Neural cell (in vitro differentiated cells): ENCODE results near the gene PTTG1IP2. TPM values are rescaled to one million over a fixed set of nuclear protein-coding genes. Genes with fewer than 3 reads are reported as not detected.

ENCODE experiments used
- H2AFZ ChIP-seq: fragments of 200-600, 300-800 bp; sonication (generic), shearing (Covaris generic); 2 replicates; pipeline ENCODE4 v1.6.0; 2014; ENCODE audit warnings: low read depth, mild to moderate bottlenecking, antibody characterized with exemption, low read length, moderate library complexity
- H3F3A ChIP-seq: fragments of 200-600 bp; shearing (Covaris generic); 2 replicates; pipeline ENCODE4 v1.6.1; 2016; ENCODE audit warnings: mild to moderate bottlenecking, moderate library complexity, mixed read lengths, antibody characterized with exemption, low read length; ENCODE audit not compliant: insufficient read depth, poor library complexity, severe bottlenecking
- H3K27ac ChIP-seq: fragments of 200-600, 300-800 bp; sonication (generic), shearing (Covaris generic); 2 replicates; pipeline ENCODE4 v1.5.1; 2014; ENCODE audit warnings: mild to moderate bottlenecking, low read length, moderate library complexity
- H3K27me3 ChIP-seq: fragments of 300-800, 200-600 bp; sonication (generic), shearing (Covaris generic); 2 replicates; pipeline ENCODE4 v1.6.0; 2014; ENCODE audit warnings: mild to moderate bottlenecking, low read depth, low read length, moderate library complexity; ENCODE audit not compliant: insufficient read depth
- H3K36me3 ChIP-seq: fragments of 300-800, 200-600 bp; sonication (generic), shearing (Covaris generic); 2 replicates; pipeline ENCODE4 v1.5.1; 2014; ENCODE audit warnings: mild to moderate bottlenecking, antibody characterized with exemption, low read length, moderate library complexity; ENCODE audit not compliant: insufficient read depth
- H3K4me2 ChIP-seq: fragments of 300-800, 200-600 bp; sonication (generic), shearing (Covaris generic); 2 replicates; pipeline ENCODE4 v1.6.0; 2014; ENCODE audit warnings: mild to moderate bottlenecking, low read length
- H3K4me3 ChIP-seq: fragments of 300-800, 200-600 bp; sonication (generic), shearing (Covaris generic); 2 replicates; pipeline ENCODE4 v1.5.1; 2014; ENCODE audit warnings: mild to moderate bottlenecking, low read length, moderate library complexity
- H3K79me2 ChIP-seq: fragments of 200-600 bp; shearing (Covaris generic); replicated peaks from 2 replicates; pipeline ENCODE4 v1.6.0; 2014; ENCODE audit warnings: mild to moderate bottlenecking, low read length, moderate library complexity; ENCODE audit not compliant: insufficient read depth
- H3K9ac ChIP-seq: fragments of 300-800, 200-600 bp; sonication (generic), shearing (Covaris generic); 2 replicates; pipeline ENCODE4 v1.6.1; 2016; ENCODE audit warnings: mild to moderate bottlenecking, low read length, mixed read lengths
- H3K9me2 ChIP-seq: fragments of 200-600 bp; shearing (Covaris generic); 2 replicates; pipeline ENCODE4 v1.6.1; 2016; ENCODE audit warnings: mild to moderate bottlenecking, low read length, mixed read lengths; ENCODE audit not compliant: insufficient read depth
- H3K9me3 ChIP-seq: fragments of 200-600, 300-800 bp; sonication (generic), shearing (Covaris generic); 2 replicates; pipeline ENCODE4 v1.6.1; 2016; ENCODE audit warnings: mild to moderate bottlenecking, mixed run types, low read length, moderate library complexity, mixed read lengths
- H4K20me1 ChIP-seq: fragments of 200-600 bp; shearing (Covaris generic); 2 replicates; pipeline ENCODE4 v1.6.1; 2016; ENCODE audit warnings: mild to moderate bottlenecking, mixed run types; ENCODE audit not compliant: insufficient read depth
- CTCF ChIP-seq: fragments of 450-650 bp; IDR thresholded peaks from 2 replicates; pipeline ENCODE4 v1.5.1; 2014; ENCODE audit warnings: antibody characterized with exemption, mild to moderate bottlenecking, moderate library complexity; ENCODE audit not compliant: poor library complexity, severe bottlenecking
- EP300 ChIP-seq: fragments of 450-650 bp; conservative IDR thresholded peaks from 2 replicates; pipeline ENCODE4 v1.6.1; 2014; ENCODE audit warnings: antibody characterized with exemption, mild to moderate bottlenecking, moderate library complexity; ENCODE audit not compliant: poor library complexity, severe bottlenecking
- EZH2 ChIP-seq: fragments of 200-600, 300-800 bp; shearing (Covaris generic), sonication (generic); IDR thresholded peaks from 2 replicates; pipeline ENCODE4 v1.6.1; 2014; ENCODE audit warnings: antibody characterized with exemption, low read length, borderline replicate concordance, mild to moderate bottlenecking; ENCODE audit not compliant: insufficient read depth, poor library complexity, severe bottlenecking
- MXI1 ChIP-seq: fragments of 450-650 bp; conservative IDR thresholded peaks from 2 replicates; pipeline ENCODE4 v1.6.1; 2014; ENCODE audit warnings: antibody characterized with exemption, mild to moderate bottlenecking; ENCODE audit not compliant: poor library complexity, severe bottlenecking
- POLR2AphosphoS5 ChIP-seq: IDR thresholded peaks from 2 replicates; pipeline ENCODE4 v1.6.1; 2012
- RAD21 ChIP-seq: fragments of 450-650 bp; conservative IDR thresholded peaks from 2 replicates; pipeline ENCODE4 v1.6.1; 2014; ENCODE audit warnings: antibody characterized with exemption, mild to moderate bottlenecking, moderate library complexity
- REST ChIP-seq: IDR thresholded peaks from 2 replicates; pipeline ENCODE4 v1.6.1; 2012; ENCODE audit warnings: borderline replicate concordance
- SMC3 ChIP-seq: fragments of 450-650 bp; conservative IDR thresholded peaks from 2 replicates; pipeline ENCODE4 v1.6.1; 2014; ENCODE audit warnings: antibody characterized with exemption, mild to moderate bottlenecking, moderate library complexity; ENCODE audit not compliant: poor library complexity
- TAF1 ChIP-seq: IDR thresholded peaks from 2 replicates; pipeline ENCODE4 v1.6.1; 2012; ENCODE audit warnings: low read depth
- polyA plus RNA-seq: library from polyadenylated mRNA; depleted of rRNA; stranded (reverse); fragments of >200 nt; gene quantifications from 2 replicates; pipeline ENCODE4 v1.2.3, GENCODE V29; 2014

Gene PTTG1IP2
- polyA plus RNA-seq, 1 donor from 2014 or later, result not detected

GRCh38 chr7:90424720-90425119 is 44.7 kb upstream of the PTTG1IP2 start:
- no peak overlapping the region for H2AFZ ChIP-seq
- no peaks in the 10 kb centered on the region for H3F3A ChIP-seq
- H3K9me2 ChIP-seq, result no peaks in the 10 kb centered on the region
- TF ChIP-seq EZH2 (no peak), POLR2AphosphoS5 (no peak), TAF1 (no peak), CTCF (no peak), MXI1 (no peak), SMC3 (no peak), RAD21 (no peak), EP300 (no peak), REST (no peak)
- no peak overlapping the region for H3K27ac ChIP-seq
- no peaks in the 10 kb centered on the region for H4K20me1 ChIP-seq
- H3K27me3 ChIP-seq, result no peaks in the 10 kb centered on the region
- H3K9me3 ChIP-seq, result no peaks in the 10 kb centered on the region
- H3K79me2 ChIP-seq, result no peaks in the 10 kb centered on the region
- no peak overlapping the region for H3K4me2 ChIP-seq
- no peaks in the 10 kb centered on the region for H3K36me3 ChIP-seq
- H3K9ac ChIP-seq, result no peak overlapping the region
- no peak overlapping the region for H3K4me3 ChIP-seq

GRCh38 chr7:90425376-90425775 is 44.1 kb upstream of the PTTG1IP2 start:
- H3K9ac ChIP-seq, result no peak overlapping the region
- H3F3A ChIP-seq, result no peaks in the 10 kb centered on the region
- TF ChIP-seq EP300, result no peak
- no peak for TF ChIP-seq REST
- no peak for TF ChIP-seq MXI1
- no peak for TF ChIP-seq TAF1
- no peaks in the 10 kb centered on the region for H3K9me2 ChIP-seq
- no peak overlapping the region for H3K4me3 ChIP-seq
- no peaks in the 10 kb centered on the region for H3K9me3 ChIP-seq
- H3K36me3 ChIP-seq, result no peaks in the 10 kb centered on the region
- no peak overlapping the region for H2AFZ ChIP-seq
- no peaks in the 10 kb centered on the region for H4K20me1 ChIP-seq
- H3K79me2 ChIP-seq, result no peaks in the 10 kb centered on the region
- no peak overlapping the region for H3K27ac ChIP-seq
- no peak overlapping the region for H3K4me2 ChIP-seq
- no peaks in the 10 kb centered on the region for H3K27me3 ChIP-seq
